Endothelial cell of umbilical vein (primary cell): ENCODE measurements around the gene CACNA1C. TPM values are rescaled to one million over a fixed set of nuclear protein-coding genes. Genes with fewer than 3 reads are reported as not detected.

Source experiments
- BruUV-seq: library from RNA; stranded (reverse); fragments of 400-500 nt; replicated peaks from 2 replicates; lab custom pipeline; 2021; lab: Mats Ljungman, UMichigan
- CTCF ChIA-PET: fragments of 300-600, 350-600 bp; sonication (Branson Sonifier 250); formaldehyde crosslinking; loops from one replicate; lab custom pipeline; 2021; ENCODE audit warnings: antibody characterized with exemption, inconsistent platforms; lab: Charles Lee
- POLR2A ChIA-PET: fragments of 300-600, 350-600 bp; sonication (Branson Sonifier 250); formaldehyde crosslinking; loops from one replicate; lab custom pipeline; 2021; ENCODE audit warnings: antibody characterized with exemption, inconsistent platforms; lab: Charles Lee
- DNase-seq: peaks from one replicate; pipeline ENCODE4 v3.0.0-alpha.2; 2011; ENCODE audit warnings: low read depth, low spot score
- FAIRE-seq: peaks from 2 replicates; lab custom pipeline; 2011; peaks lifted over from hg19 to GRCh38; lab: Jason Lieb, UNC
- H2AFZ ChIP-seq: 2 replicates; pipeline ENCODE4 v1.6.0; 2012; ENCODE audit warnings: low read depth, low read length, control low read depth, inconsistent platforms
- H3K27ac ChIP-seq: 2 replicates; pipeline ENCODE4 v1.5.1; 2011; ENCODE audit warnings: low read depth, mild to moderate bottlenecking, control low read depth, low read length, moderate library complexity; ENCODE audit not compliant: insufficient read depth
- H3K27me3 ChIP-seq, 2 experiments: 2 replicates each; pipeline versions ENCODE4 v1.6.0 to v1.6.1; 2011; ENCODE audit warnings: low read length in 2 of 2, mixed read lengths in 1 of 2; ENCODE audit not compliant: control insufficient read depth in 2 of 2, insufficient read depth in 2 of 2
- H3K36me3 ChIP-seq, 2 experiments: 2 replicates in 1 of 2; 3 replicates in 1 of 2; pipeline ENCODE4 v1.5.1; 2011; ENCODE audit warnings: low read length in 2 of 2, mild to moderate bottlenecking in 1 of 2, moderate library complexity in 1 of 2; ENCODE audit not compliant: control insufficient read depth in 2 of 2, insufficient read depth in 2 of 2; ENCODE audit errors: extremely low read depth in 1 of 2
- H3K4me1 ChIP-seq: 3 replicates; pipeline ENCODE4 v1.5.1; 2011; ENCODE audit warnings: mild to moderate bottlenecking, low read length; ENCODE audit not compliant: control insufficient read depth, insufficient read depth; ENCODE audit errors: extremely low read depth
- H3K4me2 ChIP-seq: 2 replicates; pipeline ENCODE4 v1.6.1; 2011; ENCODE audit warnings: low read length, control low read depth, mixed read lengths; ENCODE audit not compliant: insufficient read depth
- H3K4me3 ChIP-seq, 3 experiments: fragments of 200-600 bp in 1 of 3; sonication (generic), shearing (Covaris generic) in 1 of 3; replicated peaks in 1 of 3; 2 replicates each; pipeline ENCODE4 v1.5.1; 2011 to 2016; ENCODE audit warnings: control low read depth in 3 of 3, low read length in 3 of 3, mild to moderate bottlenecking in 2 of 3, inconsistent platforms in 1 of 3, low read depth in 1 of 3, moderate library complexity in 1 of 3; ENCODE audit not compliant: insufficient read depth in 1 of 3
- H3K79me2 ChIP-seq: 2 replicates; pipeline ENCODE4 v1.6.0; 2012; ENCODE audit warnings: low read length, inconsistent platforms; ENCODE audit not compliant: control insufficient read depth, insufficient read depth
- H3K9ac ChIP-seq: replicated peaks from 2 replicates; pipeline ENCODE3; 2011; ENCODE audit warnings: low read length, control low read depth; ENCODE audit not compliant: insufficient read depth; ENCODE audit errors: extremely low read depth
- H3K9me1 ChIP-seq: replicated peaks from 3 replicates; pipeline ENCODE4 v1.6.0; 2011; ENCODE audit warnings: mild to moderate bottlenecking, low read length; ENCODE audit not compliant: control insufficient read depth, insufficient read depth; ENCODE audit errors: extremely low read depth
- H3K9me3 ChIP-seq: replicated peaks from 2 replicates; pipeline ENCODE4 v1.5.1; 2012; ENCODE audit warnings: low read length, inconsistent platforms; ENCODE audit not compliant: control insufficient read depth, insufficient read depth
- H4K20me1 ChIP-seq: replicated peaks from 2 replicates; pipeline ENCODE3; 2011; ENCODE audit warnings: mild to moderate bottlenecking, low read length; ENCODE audit not compliant: control insufficient read depth, insufficient read depth; ENCODE audit errors: extremely low read depth
- EZH2 ChIP-seq: IDR thresholded peaks from 2 replicates; pipeline ENCODE4 v1.6.1; 2012; ENCODE audit warnings: borderline replicate concordance, low read depth, mild to moderate bottlenecking, moderate library complexity, low read length, inconsistent platforms; ENCODE audit not compliant: severe bottlenecking
- FOS ChIP-seq: IDR thresholded peaks from 2 replicates; pipeline ENCODE4 v1.6.1; 2011; ENCODE audit warnings: mild to moderate bottlenecking, low read length, moderate library complexity, borderline replicate concordance; ENCODE audit not compliant: insufficient read depth
- GATA2 ChIP-seq: IDR thresholded peaks from 2 replicates; pipeline ENCODE4 v1.7.0; 2011; ENCODE audit warnings: low read depth, mild to moderate bottlenecking, moderate library complexity, mixed read lengths, low read length; ENCODE audit not compliant: insufficient read length, insufficient read depth
- JUN ChIP-seq: IDR thresholded peaks from 2 replicates; pipeline ENCODE4 v1.6.1; 2011; ENCODE audit warnings: borderline replicate concordance, low read depth; ENCODE audit not compliant: insufficient read length, insufficient read depth
- MAX ChIP-seq: IDR thresholded peaks from 2 replicates; pipeline ENCODE4 v1.6.1; 2011; ENCODE audit not compliant: insufficient read depth, insufficient read length
- MYC ChIP-seq: IDR thresholded peaks from one replicate; pipeline ENCODE4 v1.6.1; 2011; ENCODE audit warnings: mild to moderate bottlenecking, low read depth, low read length
- POLR2A ChIP-seq: IDR thresholded peaks from 2 replicates; pipeline ENCODE4 v1.6.1; 2012; ENCODE audit warnings: low read depth, mild to moderate bottlenecking, control low read depth, low read length
- POLR2AphosphoS5 ChIP-seq: IDR thresholded peaks from 2 replicates; pipeline ENCODE4 v1.6.1; 2012; ENCODE audit warnings: low read depth, mild to moderate bottlenecking, control low read depth, low read length, moderate library complexity; ENCODE audit not compliant: insufficient read depth
- dilution Hi-C: fragments of 300-500 bp; cut with MboI; formaldehyde crosslinking; loops from one replicate; pipeline ENCODE4 v1.15.0; 2019; ENCODE audit warnings: low sequenced_read_pairs; ENCODE audit not compliant: extremely low pct_ligation_motif_present
- intact Hi-C: fragments of 100-400 bp; cut with micrococcal nuclease; formaldehyde crosslinking; loops from one replicate; pipeline ENCODE4 v1.10.0; 2022
- polyA plus RNA-seq, 4 experiments: library from polyadenylated mRNA; depleted of rRNA in 3 of 4; stranded (reverse) in 3 of 4; unstranded in 1 of 4; fragments of >200 nt; gene quantifications; 2 replicates each; pipeline versions ENCODE4 v1.2.1 to v1.2.3, GENCODE V29; 2011 to 2012; ENCODE audit warnings: missing spikeins in 1 of 4
- total RNA-seq: library from RNA; stranded (reverse); gene quantifications from 2 replicates; pipeline ENCODE4 v1.2.3, GENCODE V29; 2021
- TF ChIP-seq, protein P1 (sequence below), 2 donors: IDR thresholded peaks; 1 replicate in 1 of 2; 2 replicates in 1 of 2; pipeline ENCODE4 v1.5.1; 2011; ENCODE audit warnings: low read length in 2 of 2, mild to moderate bottlenecking in 2 of 2, moderate library complexity in 2 of 2, control low read depth in 1 of 2, inconsistent platforms in 1 of 2, low read depth in 1 of 2; ENCODE audit not compliant: insufficient read depth in 1 of 2; ENCODE audit errors: extremely low read depth in 1 of 2

Gene CACNA1C
- total and polyA plus RNA-seq, 2 donors (not counting 3 experiments of a cell fraction or from before 2014, with no cell fraction given): not detected

GRCh38 chr12:2004113-2004929 is 48.5 kb upstream of the CACNA1C start, which contains the start of gene DCP1B:
Gene DCP1B (minus strand): TSS chr12:2004457. CDS start chr12:2004431, 26 bp downstream.
- peak within 1 kb of the TSS; percentile 92 for H3K4me2 ChIP-seq
- FAIRE-seq: peak; percentile 90
- peak within 1 kb of the TSS; percentile 74 for H3K9ac ChIP-seq
- peaks cover 18% of the 10 kb centered on the region for H3K79me2 ChIP-seq
- peaks cover 0 to 6% of the 10 kb centered on the region in 2 experiments for H3K27me3 ChIP-seq
- no peaks in the 10 kb centered on the region for H3K9me3 ChIP-seq
- ChIA-PET POLR2A (no interaction called here), CTCF (interaction anchor here (0.8 to 1.9 kb wide), 8 partner anchors 9 to 213 kb away, joined by 3 to 8 read pairs (median 4); no protein-coding TSS in a partner anchor)
- H3K4me3 ChIP-seq: peak within 1 kb of the TSS; percentile 31 to 87 (median 82)
- no peak for TF ChIP-seq JUN
- peak; percentile 59 for TF ChIP-seq MAX
- peak; percentile 91 for TF ChIP-seq POLR2AphosphoS5
- TF ChIP-seq MYC: peak; percentile 14
- TF ChIP-seq, protein P1, sequence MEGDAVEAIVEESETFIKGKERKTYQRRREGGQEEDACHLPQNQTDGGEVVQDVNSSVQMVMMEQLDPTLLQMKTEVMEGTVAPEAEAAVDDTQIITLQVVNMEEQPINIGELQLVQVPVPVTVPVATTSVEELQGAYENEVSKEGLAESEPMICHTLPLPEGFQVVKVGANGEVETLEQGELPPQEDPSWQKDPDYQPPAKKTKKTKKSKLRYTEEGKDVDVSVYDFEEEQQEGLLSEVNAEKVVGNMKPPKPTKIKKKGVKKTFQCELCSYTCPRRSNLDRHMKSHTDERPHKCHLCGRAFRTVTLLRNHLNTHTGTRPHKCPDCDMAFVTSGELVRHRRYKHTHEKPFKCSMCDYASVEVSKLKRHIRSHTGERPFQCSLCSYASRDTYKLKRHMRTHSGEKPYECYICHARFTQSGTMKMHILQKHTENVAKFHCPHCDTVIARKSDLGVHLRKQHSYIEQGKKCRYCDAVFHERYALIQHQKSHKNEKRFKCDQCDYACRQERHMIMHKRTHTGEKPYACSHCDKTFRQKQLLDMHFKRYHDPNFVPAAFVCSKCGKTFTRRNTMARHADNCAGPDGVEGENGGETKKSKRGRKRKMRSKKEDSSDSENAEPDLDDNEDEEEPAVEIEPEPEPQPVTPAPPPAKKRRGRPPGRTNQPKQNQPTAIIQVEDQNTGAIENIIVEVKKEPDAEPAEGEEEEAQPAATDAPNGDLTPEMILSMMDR (IDR thresholded peaks at IDR 0.05; ENCODE audit: extremely low read depth in 1 of 2, insufficient read depth in 1 of 2, low read depth in 1 of 2, low read length in 2 of 2): peak in 1 of 2 donors; percentile 14
- no peak for TF ChIP-seq FOS
- TF ChIP-seq GATA2: no peak
- peak; percentile 64 for TF ChIP-seq POLR2A
- no peak for TF ChIP-seq EZH2
- DNase-seq: peak; percentile 98
- TSS peak; percentile 88 for BruUV-seq
- H3K27ac ChIP-seq: peak within 1 kb of the TSS; percentile 35
- dilution Hi-C loops: no loop called here
- intact Hi-C loops: loop anchor here (1.0 kb wide), 2 partner anchors 31 to 208 kb away; no protein-coding TSS in a partner anchor
- peaks cover 15% of the 10 kb centered on the region for H3K4me1 ChIP-seq
- peak within 1 kb of the TSS; percentile 86 for H2AFZ ChIP-seq
- no peaks in the 10 kb centered on the region for H3K9me1 ChIP-seq
- H3K36me3 ChIP-seq: no peaks in the 10 kb centered on the region
- peaks cover 2% of the 10 kb centered on the region for H4K20me1 ChIP-seq
